ENCODE measurements around the gene ANKLE1. TPM values are rescaled to one million over a fixed set of nuclear protein-coding genes. Genes with fewer than 3 reads are reported as not detected.
A peak's percentile ranks its signal among the peaks of the same experiment; 100 is the strongest.
"Not testable (repeated sequence)": the region's sequence is repeated elsewhere in the genome, so short reads cannot be mapped to it uniquely, and the experiment has no call there.

The ANKLE1 gene
- total RNA-seq, 1 donor from 2014 or later = 0.52 TPM

- not testable (repeated sequence) for H3K4me3 ChIP-seq (ENCODE audit: low read length in 3 of 3); H3K9ac ChIP-seq (ENCODE audit: low read depth in 1 of 3, low read length in 3 of 3); H3K9me3 ChIP-seq (ENCODE audit: control insufficient read depth in 3 of 3, low read length in 3 of 3); H3K27ac ChIP-seq (ENCODE audit: low read depth, low read length); H3K27me3 ChIP-seq (ENCODE audit: control insufficient read depth in 3 of 3, insufficient read depth in 3 of 3, low read length in 3 of 3)
- Histone ChIP-seq H3K36me3 (ENCODE audit: control insufficient read depth in 3 of 3, insufficient read depth in 3 of 3, low read length in 3 of 3) (peaks cover 2 to 13% (median 7%) of the 10 kb centered on the region in 3 donors), H3K4me1 (ENCODE audit: control insufficient read depth in 3 of 3, insufficient read depth in 3 of 3, low read length in 3 of 3) (peaks cover 0 to 13% (median 3%) of the 10 kb centered on the region in 3 donors)
Measured at GRCh38 chr19:17295551-17295950, 13.8 kb downstream of the ANKLE1 start.

- Histone ChIP-seq H3K9ac (ENCODE audit: low read depth in 1 of 3, low read length in 3 of 3) (no peak overlapping the region), H3K9me3 (ENCODE audit: control insufficient read depth in 3 of 3, low read length in 3 of 3) (peaks cover 0 to 3% (median 0%) of the 10 kb centered on the region in 3 donors), H3K27me3 (ENCODE audit: control insufficient read depth in 3 of 3, insufficient read depth in 3 of 3, low read length in 3 of 3) (no peaks in the 10 kb centered on the region), H3K36me3 (ENCODE audit: control insufficient read depth in 3 of 3, insufficient read depth in 3 of 3, low read length in 3 of 3) (peaks cover 5 to 13% (median 9%) of the 10 kb centered on the region in 3 donors), H3K4me3 (ENCODE audit: low read length in 3 of 3) (no peak overlapping the region), H3K4me1 (ENCODE audit: control insufficient read depth in 3 of 3, insufficient read depth in 3 of 3, low read length in 3 of 3) (peaks cover 0 to 13% (median 3%) of the 10 kb centered on the region in 3 donors), H3K27ac (ENCODE audit: low read depth, low read length) (no peak overlapping the region)
Measured at GRCh38 chr19:17296273-17296672, 14.6 kb downstream of the ANKLE1 start.

DNA sequence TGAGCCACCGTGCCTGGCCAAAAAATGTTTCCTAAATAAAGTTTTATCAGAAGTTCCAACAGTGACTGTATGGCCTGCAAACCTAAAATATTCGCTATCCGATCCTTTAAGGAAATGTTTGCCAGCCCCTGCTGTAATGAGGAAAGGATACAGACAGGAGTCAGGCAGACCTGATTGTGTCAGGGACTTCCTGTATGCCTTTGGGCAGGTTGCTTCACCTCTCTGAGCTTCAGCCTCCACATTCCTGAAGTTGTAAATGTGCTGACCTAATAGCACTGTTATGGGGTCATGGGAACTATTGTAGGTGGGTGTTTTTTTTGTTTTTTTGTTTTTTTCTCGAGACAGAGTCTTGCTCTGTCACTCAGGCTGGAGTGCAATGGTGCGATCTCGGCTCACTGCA is 15.3 kb downstream of the ANKLE1 start:
- H3K36me3 ChIP-seq (ENCODE audit: control insufficient read depth in 3 of 3, insufficient read depth in 3 of 3, low read length in 3 of 3) = peaks cover 5 to 13% (median 9%) of the 10 kb centered on the region in 3 donors
- peaks cover 0 to 3% (median 0%) of the 10 kb centered on the region in 3 donors for H3K9me3 ChIP-seq (ENCODE audit: control insufficient read depth in 3 of 3, low read length in 3 of 3)
- H3K4me1 ChIP-seq (ENCODE audit: control insufficient read depth in 3 of 3, insufficient read depth in 3 of 3, low read length in 3 of 3) = peaks cover 0 to 12% (median 6%) of the 10 kb centered on the region in 3 donors
- H3K27me3 ChIP-seq (ENCODE audit: control insufficient read depth in 3 of 3, insufficient read depth in 3 of 3, low read length in 3 of 3) = no peaks in the 10 kb centered on the region
- no peak overlapping the region for H3K27ac ChIP-seq (ENCODE audit: low read depth, low read length)
- no peak overlapping the region for H3K4me3 ChIP-seq (ENCODE audit: low read length in 3 of 3)
- no peak overlapping the region for H3K9ac ChIP-seq (ENCODE audit: low read depth in 1 of 3, low read length in 3 of 3)

DNA sequence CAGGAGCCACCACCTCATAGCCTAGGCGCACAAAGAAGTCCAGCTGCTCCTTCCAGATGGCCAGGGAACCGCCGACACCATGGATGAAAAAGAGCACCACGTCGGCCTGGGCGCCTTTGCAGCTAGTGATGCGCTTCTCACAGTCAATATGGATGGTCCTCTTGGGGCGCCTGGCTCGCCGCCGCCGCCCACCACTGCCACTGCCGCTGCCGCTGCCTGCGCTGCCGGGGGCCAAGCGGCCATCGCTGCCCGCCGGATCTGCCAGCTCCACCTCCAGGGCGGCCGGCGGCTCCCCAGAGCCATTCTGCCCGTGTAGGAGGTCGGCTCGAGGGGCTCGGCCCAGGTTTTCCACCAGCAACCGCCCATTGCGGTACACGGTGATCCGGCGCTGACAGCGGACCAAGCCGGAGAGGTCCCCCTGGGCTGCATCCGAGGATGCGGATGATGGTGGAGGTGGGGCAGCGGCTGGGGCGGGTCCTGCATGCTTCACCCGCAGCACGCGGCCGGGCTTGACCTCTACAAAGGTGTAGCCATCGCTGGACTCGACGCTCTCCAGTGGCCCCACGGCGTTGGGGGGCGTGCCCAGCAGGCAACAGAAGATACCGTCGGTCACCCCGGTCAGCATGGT is 19.4 kb downstream of the ANKLE1 start:
- no peak overlapping the region for H3K27ac ChIP-seq (ENCODE audit: low read depth, low read length)
- no peak overlapping the region for H3K9ac ChIP-seq (ENCODE audit: low read depth in 1 of 3, low read length in 3 of 3)

DNA sequence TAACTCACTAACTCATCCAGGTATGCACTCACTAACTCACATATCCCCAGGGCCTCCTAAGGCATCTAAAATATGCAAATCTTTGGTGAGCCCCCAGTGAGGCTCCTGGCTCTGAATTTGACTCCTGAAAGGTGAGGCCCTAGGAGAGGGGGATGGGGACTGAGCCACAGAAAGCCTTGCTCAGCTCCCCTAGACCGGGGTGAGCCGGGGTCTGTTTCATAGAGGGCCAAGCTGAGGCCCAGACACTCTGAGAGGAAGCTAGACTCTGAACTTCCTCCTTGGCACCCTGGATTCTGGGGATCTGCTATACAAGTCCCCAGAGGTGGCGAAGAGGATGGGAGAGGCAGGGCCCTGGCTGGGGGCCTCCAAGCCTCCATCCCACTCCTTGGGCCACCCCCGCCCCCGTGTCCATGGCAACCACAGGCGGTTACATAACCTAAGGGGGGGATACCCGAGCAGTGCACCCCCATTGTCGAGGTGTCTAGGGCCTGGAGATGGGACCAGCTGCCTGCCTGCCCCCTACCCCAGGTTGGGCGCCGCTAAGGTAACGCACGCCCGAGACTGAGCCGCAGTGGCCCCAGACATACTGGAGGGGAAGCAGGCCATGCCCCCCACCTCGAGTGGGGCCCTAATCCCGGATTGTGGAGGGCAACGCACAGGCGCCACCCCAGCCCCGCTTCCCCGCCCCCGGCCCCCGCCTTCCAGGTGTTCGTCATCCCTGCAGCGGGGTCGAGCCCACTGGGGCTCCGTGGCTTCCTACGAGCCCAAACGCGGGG is 20.9 kb downstream of the ANKLE1 start:
- no peaks in the 10 kb centered on the region for H3K27me3 ChIP-seq (ENCODE audit: control insufficient read depth in 3 of 3, insufficient read depth in 3 of 3, low read length in 3 of 3)
- H3K27ac ChIP-seq (ENCODE audit: low read depth, low read length) = peak overlapping the region; percentile 70
- peaks cover 0 to 3% (median 0%) of the 10 kb centered on the region in 3 donors for H3K9me3 ChIP-seq (ENCODE audit: control insufficient read depth in 3 of 3, low read length in 3 of 3)
- peaks cover 4 to 7% (median 5%) of the 10 kb centered on the region in 3 donors for H3K36me3 ChIP-seq (ENCODE audit: control insufficient read depth in 3 of 3, insufficient read depth in 3 of 3, low read length in 3 of 3)
- peak overlapping the region; percentile 74 to 78 (median 75) for H3K4me3 ChIP-seq (ENCODE audit: low read length in 3 of 3)
- H3K4me1 ChIP-seq (ENCODE audit: control insufficient read depth in 3 of 3, insufficient read depth in 3 of 3, low read length in 3 of 3) = peaks cover 31 to 49% (median 42%) of the 10 kb centered on the region in 3 donors
- H3K9ac ChIP-seq (ENCODE audit: low read depth in 1 of 3, low read length in 3 of 3) = peak overlapping the region; percentile 79 to 86 (median 81)

More for the DNA sequence above, 19.4 kb downstream of the ANKLE1 start:
- H3K4me1 ChIP-seq (ENCODE audit: control insufficient read depth in 3 of 3, insufficient read depth in 3 of 3, low read length in 3 of 3) = peaks cover 24 to 37% (median 35%) of the 10 kb centered on the region in 3 donors
- H3K27me3 ChIP-seq (ENCODE audit: control insufficient read depth in 3 of 3, insufficient read depth in 3 of 3, low read length in 3 of 3) = no peaks in the 10 kb centered on the region
- no peak overlapping the region for H3K4me3 ChIP-seq (ENCODE audit: low read length in 3 of 3)
- peaks cover 4 to 9% (median 5%) of the 10 kb centered on the region in 3 donors for H3K36me3 ChIP-seq (ENCODE audit: control insufficient read depth in 3 of 3, insufficient read depth in 3 of 3, low read length in 3 of 3)
- H3K9me3 ChIP-seq (ENCODE audit: control insufficient read depth in 3 of 3, low read length in 3 of 3) = peaks cover 0 to 3% (median 0%) of the 10 kb centered on the region in 3 donors

DNA sequence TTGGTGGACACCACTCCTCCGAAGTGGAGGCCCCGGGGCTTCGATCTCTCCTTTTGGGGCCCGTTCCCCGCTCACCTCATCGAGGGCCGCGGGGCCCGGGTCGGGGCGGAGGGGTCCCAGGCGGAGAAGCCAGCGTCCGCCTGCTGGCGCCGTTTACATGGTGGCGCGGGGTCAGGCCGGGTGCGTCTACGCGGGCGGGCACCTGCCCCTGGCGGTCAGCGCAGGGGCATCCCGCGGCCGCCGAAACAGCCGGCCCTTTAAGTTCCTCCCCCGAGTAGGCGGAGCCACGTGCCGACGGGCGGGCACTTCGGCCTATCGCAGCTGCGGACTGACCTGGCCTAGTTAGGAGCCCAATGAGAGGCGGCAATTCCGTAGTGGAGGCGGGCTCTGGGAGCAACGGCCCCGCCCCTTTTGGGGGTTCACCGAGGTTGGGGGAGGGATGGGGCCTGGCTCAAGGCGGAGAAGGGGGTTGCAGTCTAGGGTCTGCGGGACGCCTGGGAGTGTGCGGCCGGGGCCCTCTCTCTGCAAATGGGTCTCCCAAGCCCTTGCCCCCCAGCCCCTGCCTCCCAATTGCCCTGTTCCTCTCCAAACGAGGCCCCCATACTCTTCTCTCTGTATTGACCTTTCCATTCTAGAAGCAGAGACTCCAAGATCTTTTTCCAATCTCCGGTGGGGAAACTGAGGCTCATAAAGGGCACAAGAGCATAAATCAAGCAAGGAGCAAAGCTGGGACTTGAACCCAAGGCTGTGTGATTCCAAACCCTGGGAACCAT is 21.7 kb downstream of the ANKLE1 start, which contains the start of gene ABHD8:
Gene ABHD8, minus strand, starts transcription at position 259 of the 773 bp plus-strand sequence. CDS start 1,809 bp downstream, outside the sequence.
- Histone ChIP-seq H3K27ac (ENCODE audit: low read depth, low read length) (peak within 1 kb of the TSS; percentile 75), H3K9ac (ENCODE audit: low read depth in 1 of 3, low read length in 3 of 3) (peak within 1 kb of the TSS; percentile 79 to 86 (median 81)), H3K4me3 (ENCODE audit: low read length in 3 of 3) (peak within 1 kb of the TSS; percentile 74 to 78 (median 75)), H3K36me3 (ENCODE audit: control insufficient read depth in 3 of 3, insufficient read depth in 3 of 3, low read length in 3 of 3) (peaks cover under 1 to 4% (median 3%) of the 10 kb centered on the region in 3 donors), H3K4me1 (ENCODE audit: control insufficient read depth in 3 of 3, insufficient read depth in 3 of 3, low read length in 3 of 3) (peaks cover 31 to 52% (median 46%) of the 10 kb centered on the region in 3 donors), H3K9me3 (ENCODE audit: control insufficient read depth in 3 of 3, low read length in 3 of 3) (peaks cover 0 to 1% (median 0%) of the 10 kb centered on the region in 3 donors), H3K27me3 (ENCODE audit: control insufficient read depth in 3 of 3, insufficient read depth in 3 of 3, low read length in 3 of 3) (no peaks in the 10 kb centered on the region)

DNA sequence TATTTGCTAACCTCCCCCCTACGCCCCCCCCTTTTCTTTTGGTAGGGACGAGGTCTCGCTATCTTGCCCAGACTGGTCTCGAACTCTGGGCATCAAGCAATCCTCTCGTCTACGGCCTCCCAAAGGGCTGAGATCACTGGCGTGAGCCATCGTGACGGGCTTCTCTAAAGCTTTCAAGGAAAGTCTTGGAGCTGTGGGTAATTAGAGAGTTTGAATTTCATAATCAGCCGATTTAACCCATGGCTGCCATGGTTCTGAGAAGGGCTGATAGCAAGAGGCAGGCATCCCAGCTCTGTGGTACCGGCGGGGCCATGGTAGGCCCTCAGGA is 22.2 kb downstream of the ANKLE1 start:
- Histone ChIP-seq H3K9me3 (ENCODE audit: control insufficient read depth in 3 of 3, low read length in 3 of 3) (no peaks in the 10 kb centered on the region), H3K27ac (ENCODE audit: low read depth, low read length) (peak overlapping the region; percentile 75), H3K9ac (ENCODE audit: low read depth in 1 of 3, low read length in 3 of 3) (no peak overlapping the region), H3K36me3 (ENCODE audit: control insufficient read depth in 3 of 3, insufficient read depth in 3 of 3, low read length in 3 of 3) (peaks cover 0 to 3% (median 3%) of the 10 kb centered on the region in 3 donors), H3K27me3 (ENCODE audit: control insufficient read depth in 3 of 3, insufficient read depth in 3 of 3, low read length in 3 of 3) (no peaks in the 10 kb centered on the region), H3K4me3 (ENCODE audit: low read length in 3 of 3) (peak overlapping the region; percentile 43 to 47 (median 45)), H3K4me1 (ENCODE audit: control insufficient read depth in 3 of 3, insufficient read depth in 3 of 3, low read length in 3 of 3) (peaks cover 31 to 52% (median 44%) of the 10 kb centered on the region in 3 donors)

DNA sequence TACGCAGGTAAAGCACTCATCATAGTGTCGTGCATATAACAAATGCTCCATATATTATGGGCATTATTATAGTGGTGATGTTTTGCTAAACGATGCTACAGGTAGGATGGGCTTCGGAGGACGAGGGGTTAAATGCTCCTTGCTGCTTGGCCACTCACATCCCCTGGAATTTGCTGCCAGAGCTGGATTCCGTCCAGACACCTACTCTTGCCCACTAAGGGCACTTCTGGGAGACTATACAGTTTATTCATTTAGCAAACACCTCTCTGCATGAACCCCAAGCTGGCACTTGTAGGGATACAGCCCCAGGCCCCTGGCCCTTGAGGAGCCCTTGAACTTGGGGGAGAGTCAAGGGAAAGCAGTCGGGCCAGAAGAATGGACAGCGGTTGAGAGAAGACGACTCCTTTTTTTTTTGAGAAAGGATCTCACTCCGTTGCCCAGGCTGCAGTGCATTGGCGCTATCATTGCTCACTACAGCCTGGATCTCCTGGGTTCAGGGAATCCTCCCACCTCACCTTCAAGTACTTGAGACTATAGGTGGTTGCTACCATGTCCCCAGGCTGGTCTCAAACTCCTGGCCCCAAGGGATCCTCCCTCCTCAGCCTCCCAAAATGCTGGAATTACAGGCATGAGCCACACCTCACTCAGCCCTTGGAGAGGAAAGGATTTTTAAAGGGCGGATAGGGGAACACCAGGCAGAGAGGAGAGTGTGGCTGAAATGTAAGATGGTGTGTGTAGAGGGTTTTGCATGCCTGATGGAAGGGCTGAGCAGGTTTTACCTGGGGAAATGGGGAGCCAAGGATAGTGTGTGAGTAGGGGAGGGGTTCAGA is 22.9 kb downstream of the ANKLE1 start:
- Histone ChIP-seq H3K36me3 (ENCODE audit: control insufficient read depth in 3 of 3, insufficient read depth in 3 of 3, low read length in 3 of 3) (peaks cover 0 to 3% (median 3%) of the 10 kb centered on the region in 3 donors), H3K9me3 (ENCODE audit: control insufficient read depth in 3 of 3, low read length in 3 of 3) (no peaks in the 10 kb centered on the region), H3K4me3 (ENCODE audit: low read length in 3 of 3) (peak overlapping the region in 1 of 3 donors; percentile 88), H3K27ac (ENCODE audit: low read depth, low read length) (peak overlapping the region; percentile 75), H3K9ac (ENCODE audit: low read depth in 1 of 3, low read length in 3 of 3) (no peak overlapping the region), H3K27me3 (ENCODE audit: control insufficient read depth in 3 of 3, insufficient read depth in 3 of 3, low read length in 3 of 3) (no peaks in the 10 kb centered on the region), H3K4me1 (ENCODE audit: control insufficient read depth in 3 of 3, insufficient read depth in 3 of 3, low read length in 3 of 3) (peaks cover 31 to 54% (median 43%) of the 10 kb centered on the region in 3 donors)

- H3K27me3 ChIP-seq (ENCODE audit: control insufficient read depth in 3 of 3, insufficient read depth in 3 of 3, low read length in 3 of 3) = no peaks in the 10 kb centered on the region
- H3K9ac ChIP-seq (ENCODE audit: low read depth in 1 of 3, low read length in 3 of 3) = peak overlapping the region in 1 of 3 donors; percentile 95
- peaks cover 34 to 58% (median 47%) of the 10 kb centered on the region in 3 donors for H3K4me1 ChIP-seq (ENCODE audit: control insufficient read depth in 3 of 3, insufficient read depth in 3 of 3, low read length in 3 of 3)
- peak overlapping the region; percentile 48 for H3K27ac ChIP-seq (ENCODE audit: low read depth, low read length)
- H3K9me3 ChIP-seq (ENCODE audit: control insufficient read depth in 3 of 3, low read length in 3 of 3) = no peaks in the 10 kb centered on the region
- H3K36me3 ChIP-seq (ENCODE audit: control insufficient read depth in 3 of 3, insufficient read depth in 3 of 3, low read length in 3 of 3) = peaks cover 0 to 3% (median 3%) of the 10 kb centered on the region in 3 donors
- peak overlapping the region; percentile 88 to 95 (median 93) for H3K4me3 ChIP-seq (ENCODE audit: low read length in 3 of 3)
Measured at GRCh38 chr19:17305216-17305516, 23.5 kb downstream of the ANKLE1 start.

Measured in skeletal muscle tissue (tissue), 4 donors.